ENCODE data around the gene FKBP3.
A peak's percentile ranks its signal among the peaks of the same experiment; 100 is the strongest.
"Not testable (repeated sequence)": the region's sequence is repeated elsewhere in the genome, so short reads cannot be mapped to it uniquely, and the experiment has no call there.

Gene FKBP3

GRCh38 chr14:45112896-45113781 lies 21.1 kb downstream of the FKBP3 start:
- peak; percentile 73 for DNase-seq

- DNase-seq, result no peak
Measured at GRCh38 chr14:45104561-45104960, 29.7 kb downstream of the FKBP3 start.

GRCh38 chr14:45103806-45104205 lies 30.5 kb downstream of the FKBP3 start:
- DNase-seq, result no peak

- DNase-seq, result no peak
Measured at GRCh38 chr14:45096218-45096617, 38.1 kb downstream of the FKBP3 start.

GRCh38 chr14:45095143-45095542 lies 39.1 kb downstream of the FKBP3 start:
- DNase-seq, result no peak

GRCh38 chr14:45094275-45094674 lies 40.0 kb downstream of the FKBP3 start:
- DNase-seq, result no peak

- no peak for DNase-seq
Measured at GRCh38 chr14:45091710-45092109, 42.6 kb downstream of the FKBP3 start.

GRCh38 chr14:45089813-45090212 lies 44.5 kb downstream of the FKBP3 start:
- no peak for DNase-seq

GRCh38 chr14:45084946-45085346 lies 49.3 kb downstream of the FKBP3 start:
- DNase-seq, result peak; percentile 16

- peak; percentile 93 for DNase-seq
Measured at GRCh38 chr14:45083976-45084722, 50.1 kb downstream of the FKBP3 start, which contains the start of gene PRPF39. Gene PRPF39 (plus strand): TSS chr14:45084116. CDS start chr14:45095240, 11,124 bp downstream.

- DNase-seq, result no peak
Measured at GRCh38 chr14:45083617-45083975, 50.7 kb downstream of the FKBP3 start.

- DNase-seq, result no peak
Measured at GRCh38 chr14:45082420-45082819, 51.9 kb downstream of the FKBP3 start.

- DNase-seq, result not testable (repeated sequence)
Measured at GRCh38 chr14:45081096-45081495, 53.2 kb downstream of the FKBP3 start.

GRCh38 chr14:45080416-45080968 lies 53.8 kb downstream of the FKBP3 start:
- not testable (repeated sequence) for DNase-seq

- no peak for DNase-seq
Measured at GRCh38 chr14:45078323-45078722, 56.0 kb downstream of the FKBP3 start.

- DNase-seq, result no peak
Measured at GRCh38 chr14:45073231-45073879, 60.9 kb downstream of the FKBP3 start.

- no peak for DNase-seq
Measured at GRCh38 chr14:45072126-45072525, 62.2 kb downstream of the FKBP3 start.

- DNase-seq, result peak; percentile 28
Measured at GRCh38 chr14:45070215-45070614, 64.1 kb downstream of the FKBP3 start.

GRCh38 chr14:45068396-45068795 lies 65.9 kb downstream of the FKBP3 start:
- DNase-seq, result no peak

- DNase-seq, result no peak
Measured at GRCh38 chr14:45066667-45067066, 67.6 kb downstream of the FKBP3 start.

GRCh38 chr14:45065956-45066355 lies 68.3 kb downstream of the FKBP3 start:
- DNase-seq, result no peak

Data from hematopoietic multipotent progenitor cell treated with erythropoietin and hydrocortisone succinate and interleukin-3 and kit ligand, for 8 days (in vitro differentiated cells).